Stomach (tissue), 9 donors: ENCODE data around the gene PDE3A. TPM values are rescaled to one million over a fixed set of nuclear protein-coding genes. Genes with fewer than 3 reads are reported as not detected.

Experiments
- DNase-seq, 2 donors: peaks; one replicate each; pipeline versions ENCODE4 v3.0.0 to v3.0.0-alpha.2; 2013 to 2019
- H3K27ac ChIP-seq, 5 donors: fragments of 200-600 bp in 4 of 5; sonication (generic) in 4 of 5; one replicate each; pipeline ENCODE4 v1.5.1; 2013 to 2019; ENCODE audit warnings: mild to moderate bottlenecking in 1 of 5, moderate library complexity in 1 of 5
- H3K27me3 ChIP-seq, 3 donors: fragments of 200-600 bp; sonication (generic); one replicate each; pipeline ENCODE4 v1.5.1; 2017 to 2019; ENCODE audit warnings: mixed run types in 1 of 3
- H3K36me3 ChIP-seq, 4 donors: fragments of 200-600 bp; sonication (generic); 1 replicate in 3 of 4; 2 replicates in 1 of 4; pipeline ENCODE4 v1.5.1; 2016 to 2019
- H3K4me1 ChIP-seq, 4 donors: fragments of 200-600 bp; sonication (generic); one replicate each; pipeline ENCODE4 v1.5.1; 2016 to 2019
- H3K4me3 ChIP-seq, 4 donors: fragments of 200-600 bp; sonication (generic) in 3 of 4; one replicate each; pipeline ENCODE4 v1.5.1; 2016 to 2019; ENCODE audit warnings: mild to moderate bottlenecking in 1 of 4
- H3K9me3 ChIP-seq, 4 donors: fragments of 200-600 bp; sonication (generic); one replicate each; pipeline ENCODE4 v1.5.1; 2016 to 2019
- EP300 ChIP-seq: sonication (generic); formaldehyde crosslinking; IDR thresholded peaks from one replicate; pipeline ENCODE4 v1.6.1; 2017; ENCODE audit warnings: antibody characterized with exemption
- POLR2A ChIP-seq, 4 donors: fragments of 450-650 bp; IDR thresholded peaks; one replicate each; pipeline ENCODE4 v1.6.1; 2016; ENCODE audit warnings: antibody characterized with exemption in 4 of 4, control low read depth in 2 of 4, mild to moderate bottlenecking in 1 of 4, moderate library complexity in 1 of 4
- POLR2AphosphoS5 ChIP-seq, 3 donors: sonication (generic); formaldehyde crosslinking; IDR thresholded peaks; one replicate each; pipeline ENCODE4 v1.6.1; 2016; ENCODE audit warnings: antibody characterized with exemption in 3 of 3
- WGBS, 5 donors: extraction: QIAGEN DNeasy Blood & Tissue Kit in 3 of 5; methylation state at CpG; one replicate each; pipeline versions ENCODE4 v1.1.5 to v1.1.7; 2013 to 2018; 5-methylcytosine and 5-hydroxymethylcytosine counted together
- intact Hi-C: fragments of 100-400 bp; cut with DNase I; formaldehyde crosslinking; loops from one replicate; pipeline ENCODE4 v1.15.1; 2023; ENCODE audit warnings: low total_unique reads
- polyA plus RNA-seq, 3 donors: library from polyadenylated mRNA; stranded (reverse); fragments of 200-250 nt; gene quantifications; one replicate each; pipeline ENCODE4 v1.2.3, GENCODE V29; 2013
- total RNA-seq, 5 donors: library from RNA; depleted of rRNA; stranded (reverse); fragments of >200 nt; gene quantifications; one replicate each; pipeline versions ENCODE4 v1.1.0 to v1.2.3, GENCODE V29; 2014 to 2016
- TF ChIP-seq, protein P1 (sequence below), 7 experiments: fragments of 450-650 bp in 4 of 7; fragments of 200-600 bp in 3 of 7; sonication (generic) in 3 of 7; IDR thresholded peaks; one replicate each; pipeline ENCODE4 v1.5.1; 2016 to 2019; ENCODE audit warnings: antibody characterized with exemption in 7 of 7, control low read depth in 2 of 7, mild to moderate bottlenecking in 1 of 7
- donor health status: healthy with polysubstance abuse.
- donor health status: Bipolar disorder and iron deficiency.
- donor health status: healthy.

Gene PDE3A
- total and polyA plus RNA-seq, 8 donors, result 0.19 to 50.9 (median 12.0) TPM

- Histone ChIP-seq H3K36me3 (no peaks in the 10 kb centered on the region), H3K27ac (no peak overlapping the region), H3K9me3 (no peaks in the 10 kb centered on the region), H3K4me1 (no peaks in the 10 kb centered on the region), H3K27me3 (no peaks in the 10 kb centered on the region), H3K4me3 (no peak overlapping the region)
- WGBS, 5 donors, result 64 to 81% (median 72%) methylated on average over 3 of the region's 3 CpGs
- intact Hi-C loops, result no loop called here
- DNase-seq, result no peak
- TF ChIP-seq POLR2AphosphoS5 (IDR thresholded peaks at IDR 0.05) (no peak), EP300 (no peak), POLR2A (IDR thresholded peaks at IDR 0.05) (no peak)
- TF ChIP-seq, protein P1, sequence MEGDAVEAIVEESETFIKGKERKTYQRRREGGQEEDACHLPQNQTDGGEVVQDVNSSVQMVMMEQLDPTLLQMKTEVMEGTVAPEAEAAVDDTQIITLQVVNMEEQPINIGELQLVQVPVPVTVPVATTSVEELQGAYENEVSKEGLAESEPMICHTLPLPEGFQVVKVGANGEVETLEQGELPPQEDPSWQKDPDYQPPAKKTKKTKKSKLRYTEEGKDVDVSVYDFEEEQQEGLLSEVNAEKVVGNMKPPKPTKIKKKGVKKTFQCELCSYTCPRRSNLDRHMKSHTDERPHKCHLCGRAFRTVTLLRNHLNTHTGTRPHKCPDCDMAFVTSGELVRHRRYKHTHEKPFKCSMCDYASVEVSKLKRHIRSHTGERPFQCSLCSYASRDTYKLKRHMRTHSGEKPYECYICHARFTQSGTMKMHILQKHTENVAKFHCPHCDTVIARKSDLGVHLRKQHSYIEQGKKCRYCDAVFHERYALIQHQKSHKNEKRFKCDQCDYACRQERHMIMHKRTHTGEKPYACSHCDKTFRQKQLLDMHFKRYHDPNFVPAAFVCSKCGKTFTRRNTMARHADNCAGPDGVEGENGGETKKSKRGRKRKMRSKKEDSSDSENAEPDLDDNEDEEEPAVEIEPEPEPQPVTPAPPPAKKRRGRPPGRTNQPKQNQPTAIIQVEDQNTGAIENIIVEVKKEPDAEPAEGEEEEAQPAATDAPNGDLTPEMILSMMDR (IDR thresholded peaks at IDR 0.05), result no peak
Observed at GRCh38 chr12:20411345-20411744, 43.0 kb downstream of the PDE3A start.

- peak in 1 of 2 donors; percentile 62 for DNase-seq
- Histone ChIP-seq H3K4me1 (peaks cover 0 to 6% (median 0%) of the 10 kb centered on the region in 4 donors), H3K4me3 (no peak overlapping the region), H3K36me3 (no peaks in the 10 kb centered on the region), H3K27me3 (no peaks in the 10 kb centered on the region), H3K9me3 (no peaks in the 10 kb centered on the region), H3K27ac (no peak overlapping the region)
- no peak for TF ChIP-seq POLR2A (IDR thresholded peaks at IDR 0.05)
- no peak for TF ChIP-seq POLR2AphosphoS5 (IDR thresholded peaks at IDR 0.05)
- TF ChIP-seq, protein P1 (IDR thresholded peaks at IDR 0.05), result no peak
- no peak for TF ChIP-seq EP300
- intact Hi-C loops, result no loop called here
- WGBS, 5 donors, result 24 to 53% (median 47%) methylated on average over 4 of the region's 4 CpGs
Observed at GRCh38 chr12:20415028-20415427, 46.7 kb downstream of the PDE3A start.

DNA sequence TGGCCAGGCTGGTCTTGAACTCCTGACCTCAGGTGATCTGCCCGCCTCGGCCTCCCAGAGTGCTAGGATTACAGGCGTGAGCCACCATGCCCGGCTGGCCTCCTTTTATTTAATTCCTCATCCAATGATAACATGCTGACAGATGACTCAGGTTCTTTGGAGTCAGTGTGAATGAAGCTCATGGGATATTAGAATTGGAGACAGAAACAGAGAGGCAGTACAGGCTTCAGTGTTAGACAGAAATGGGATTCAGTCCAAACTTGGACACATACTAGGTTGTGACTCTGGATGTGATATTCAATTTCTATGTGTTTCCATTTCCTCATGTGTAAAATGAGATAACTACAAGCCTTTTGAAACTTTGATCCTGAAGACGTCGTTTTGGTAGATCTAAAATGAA, 47.3 kb downstream of the PDE3A start:
- no peak overlapping the region for H3K27ac ChIP-seq
- intact Hi-C loops, result no loop called here
- TF ChIP-seq POLR2A (IDR thresholded peaks at IDR 0.05) (no peak), POLR2AphosphoS5 (IDR thresholded peaks at IDR 0.05) (no peak), EP300 (no peak)
- TF ChIP-seq, protein P1 (IDR thresholded peaks at IDR 0.05), result no peak

DNA sequence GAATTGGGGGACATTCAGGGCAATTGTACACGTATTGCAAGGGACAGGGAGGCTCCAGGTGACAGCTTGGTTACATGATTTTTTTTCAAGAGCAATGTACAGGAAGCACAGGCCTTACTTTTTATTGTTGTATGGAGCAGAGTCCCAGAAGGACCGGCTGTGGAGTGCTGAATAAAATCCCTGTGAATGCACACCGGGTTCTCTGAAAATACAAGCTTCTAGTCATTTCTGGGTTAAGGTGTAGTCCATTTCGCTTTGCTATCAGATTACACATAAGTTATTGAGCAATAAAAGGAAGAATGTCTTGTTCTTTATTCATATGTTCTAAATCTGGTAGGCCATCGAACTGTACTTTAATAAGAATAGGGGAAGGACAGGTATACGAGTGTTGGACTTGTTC, 52.2 kb downstream of the PDE3A start:
- intact Hi-C loops, result no loop called here
- DNase-seq, result no peak
- Histone ChIP-seq H3K27me3 (no peaks in the 10 kb centered on the region), H3K4me3 (no peak overlapping the region), H3K9me3 (no peaks in the 10 kb centered on the region), H3K4me1 (peaks cover 0 to 6% (median 0%) of the 10 kb centered on the region in 4 donors), H3K27ac (no peak overlapping the region), H3K36me3 (no peaks in the 10 kb centered on the region)
- TF ChIP-seq POLR2A (IDR thresholded peaks at IDR 0.05), result no peak
- WGBS, 5 donors, result 72 to 83% (median 78%) methylated on average over 6 of the region's 6 CpGs

More for the DNA sequence above, 47.3 kb downstream of the PDE3A start:
- H3K27me3 ChIP-seq, result no peaks in the 10 kb centered on the region
- H3K4me1 ChIP-seq, result peaks cover 0 to 6% (median 0%) of the 10 kb centered on the region in 4 donors
- no peaks in the 10 kb centered on the region for H3K9me3 ChIP-seq
- WGBS, 5 donors, result 65 to 81% (median 75%) methylated on average over 6 of the region's 6 CpGs
- H3K4me3 ChIP-seq, result no peak overlapping the region
- DNase-seq, result no peak
- H3K36me3 ChIP-seq, result no peaks in the 10 kb centered on the region

DNA sequence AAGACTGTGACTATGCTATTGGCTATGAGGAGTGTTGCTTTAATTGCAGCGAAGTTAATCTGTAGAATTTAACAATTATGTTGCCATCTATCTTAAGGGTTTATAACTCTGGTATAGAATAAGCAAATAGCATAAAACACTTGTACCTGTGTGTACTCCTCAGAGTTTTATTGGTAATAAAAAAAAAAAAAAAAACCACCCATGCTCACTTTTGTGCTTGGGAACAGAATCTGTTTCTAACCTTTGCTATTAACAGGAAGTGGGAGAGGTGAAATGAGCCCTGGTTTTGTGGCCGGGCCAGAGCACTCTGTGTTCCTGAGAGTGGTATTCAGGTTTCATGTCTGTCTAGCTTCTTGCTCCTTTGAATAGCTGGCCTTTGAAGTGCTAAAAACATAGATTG, 53.1 kb downstream of the PDE3A start:
- no peaks in the 10 kb centered on the region for H3K27me3 ChIP-seq
- intact Hi-C loops, result no loop called here
- no peaks in the 10 kb centered on the region for H3K9me3 ChIP-seq
- TF ChIP-seq, protein P1 (IDR thresholded peaks at IDR 0.05), result no peak
- no peak for TF ChIP-seq EP300
- TF ChIP-seq POLR2A (IDR thresholded peaks at IDR 0.05), result no peak
- TF ChIP-seq POLR2AphosphoS5 (IDR thresholded peaks at IDR 0.05), result no peak
- no peaks in the 10 kb centered on the region for H3K36me3 ChIP-seq
- no peak for DNase-seq
- no peak overlapping the region for H3K4me3 ChIP-seq
- H3K4me1 ChIP-seq, result peaks cover 0 to 10% (median 0%) of the 10 kb centered on the region in 4 donors
- no peak overlapping the region for H3K27ac ChIP-seq
- 65 to 76% (median 73%) methylated on average over 2 of the region's 2 CpGs for WGBS, 5 donors
